ENCODE results near the gene PTOV1.

The PTOV1 gene

DNA sequence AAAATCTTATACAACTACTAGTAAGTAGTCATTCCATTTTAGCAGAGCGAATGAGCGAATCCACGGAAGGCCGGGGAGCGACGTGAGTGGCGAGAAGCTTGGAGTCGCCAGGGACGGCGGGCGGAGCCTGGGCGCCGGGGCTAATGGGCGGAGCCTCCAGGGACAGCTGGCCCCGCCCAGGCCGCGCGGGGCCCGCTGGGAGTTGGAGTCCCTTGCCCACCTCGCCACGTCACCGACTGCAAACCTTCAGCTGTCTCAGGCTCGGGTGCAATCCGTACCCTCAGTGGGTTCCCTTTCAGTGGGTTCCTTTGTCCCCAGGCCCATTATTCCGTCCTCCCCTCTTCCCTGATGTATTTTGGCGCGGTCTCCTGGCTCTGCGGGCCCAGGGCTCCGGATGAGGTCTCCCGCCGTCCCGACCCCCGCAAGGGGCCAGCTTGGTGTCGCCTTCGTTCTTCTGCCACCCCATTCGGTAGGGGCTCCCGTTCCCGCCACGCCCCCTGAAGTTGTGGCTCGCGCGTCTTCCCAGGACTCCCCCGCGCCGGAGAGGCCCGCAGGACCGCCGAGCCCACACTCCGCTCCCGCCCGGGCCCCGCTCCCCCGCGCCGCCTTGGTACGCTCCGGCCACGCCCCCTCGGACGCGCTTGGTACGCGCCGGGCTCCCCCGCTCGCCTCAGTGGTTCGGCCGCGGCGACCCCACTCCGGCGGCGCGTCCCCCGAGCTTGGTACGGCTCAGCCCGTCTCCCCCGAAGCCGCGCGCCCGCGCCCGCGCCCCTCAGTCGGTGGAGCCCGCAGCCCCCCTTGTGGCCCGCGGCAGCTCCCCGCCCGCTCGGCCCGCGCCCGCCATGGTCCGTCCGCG lies at the start of gene PTOV1:
PTOV1 (plus strand) TSS at position 673 of the 856 bp plus-strand sequence.
- peak within 1 kb of the TSS; percentile 88 for H3K4me3 ChIP-seq (ENCODE audit: low read depth, low read length)
- no peak for TF ChIP-seq CTCF (IDR thresholded peaks at IDR 0.05; ENCODE audit: borderline replicate concordance, insufficient read depth, low read depth, low read length)

DNA sequence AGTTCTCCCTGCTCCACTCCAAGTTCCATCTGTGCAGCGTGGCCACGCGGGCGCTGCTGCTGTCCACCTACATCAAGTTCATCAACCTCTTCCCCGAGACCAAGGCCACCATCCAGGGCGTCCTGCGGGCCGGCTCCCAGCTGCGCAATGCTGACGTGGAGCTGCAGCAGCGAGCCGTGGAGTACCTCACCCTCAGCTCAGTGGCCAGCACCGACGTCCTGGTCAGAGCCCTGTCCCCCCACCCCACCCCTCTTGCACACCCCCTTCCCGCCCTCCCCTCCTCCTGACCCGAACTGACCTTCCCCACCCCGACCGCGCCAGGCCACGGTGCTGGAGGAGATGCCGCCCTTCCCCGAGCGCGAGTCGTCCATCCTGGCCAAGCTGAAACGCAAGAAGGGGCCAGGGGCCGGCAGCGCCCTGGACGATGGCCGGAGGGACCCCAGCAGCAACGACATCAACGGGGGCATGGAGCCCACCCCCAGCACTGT lies 49.5 kb upstream of the PTOV1 start:
- no peak for TF ChIP-seq CTCF (IDR thresholded peaks at IDR 0.05; ENCODE audit: borderline replicate concordance, insufficient read depth, low read depth, low read length)

DNA sequence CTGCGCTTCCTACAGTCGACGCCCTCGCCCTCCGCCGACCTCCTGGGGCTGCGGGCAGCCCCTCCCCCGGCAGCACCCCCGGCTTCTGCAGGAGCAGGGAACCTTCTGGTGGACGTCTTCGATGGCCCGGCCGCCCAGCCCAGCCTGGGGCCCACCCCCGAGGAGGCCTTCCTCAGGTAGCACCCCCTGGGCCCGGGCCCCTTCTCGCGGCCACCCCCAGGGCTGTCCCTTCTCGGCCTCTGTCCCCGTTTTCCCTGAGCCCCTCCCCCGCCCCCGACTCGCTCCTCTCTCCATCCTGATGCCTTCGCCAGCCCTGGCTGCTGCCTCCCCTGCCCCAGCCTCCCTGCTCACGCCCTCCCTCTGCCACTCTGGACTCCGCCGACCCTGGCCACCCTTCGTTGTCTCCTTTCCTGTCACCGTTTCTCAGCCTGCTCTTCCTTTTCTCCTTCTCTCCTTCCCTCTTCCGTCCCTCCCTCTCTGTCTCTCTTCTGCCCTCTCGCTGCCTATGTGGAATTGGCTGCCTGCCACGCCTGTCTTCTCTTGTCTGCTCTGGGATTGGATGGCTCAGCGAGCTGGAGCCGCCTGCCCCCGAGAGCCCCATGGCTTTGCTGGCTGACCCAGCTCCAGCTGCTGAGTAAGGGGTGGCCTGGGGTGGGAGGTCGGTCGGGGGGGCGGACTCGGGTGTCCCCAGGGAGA lies 48.8 kb upstream of the PTOV1 start:
- no peak for TF ChIP-seq CTCF (IDR thresholded peaks at IDR 0.05; ENCODE audit: borderline replicate concordance, insufficient read depth, low read depth, low read length)
- H3K4me3 ChIP-seq (ENCODE audit: low read depth, low read length): no peak overlapping the region

More for the DNA sequence above, 49.5 kb upstream of the PTOV1 start:
- no peak overlapping the region for H3K4me3 ChIP-seq (ENCODE audit: low read depth, low read length)

- TF ChIP-seq CTCF (IDR thresholded peaks at IDR 0.05; ENCODE audit: borderline replicate concordance, insufficient read depth, low read depth, low read length): no peak
- H3K4me3 ChIP-seq (ENCODE audit: low read depth, low read length): no peak overlapping the region
Observed at GRCh38 chr19:49802836-49803528, 48.0 kb upstream of the PTOV1 start.

DNA sequence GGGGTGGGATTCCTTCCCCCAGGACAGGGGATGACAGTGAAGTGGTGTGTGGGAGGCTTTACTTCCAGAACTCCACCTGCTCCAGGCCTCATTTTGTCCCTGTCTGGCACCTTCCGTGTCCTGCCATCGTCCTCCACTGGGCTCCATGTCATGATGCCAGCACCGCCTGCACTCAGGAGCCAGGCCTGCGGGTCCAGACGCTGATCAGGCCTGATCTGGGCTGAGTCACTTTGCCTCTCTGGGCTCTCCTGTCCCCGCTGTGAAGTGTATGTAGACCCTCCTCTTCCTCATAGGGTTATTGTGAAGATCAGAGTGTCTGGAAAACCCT lies 47.5 kb upstream of the PTOV1 start:
- TF ChIP-seq CTCF (IDR thresholded peaks at IDR 0.05; ENCODE audit: borderline replicate concordance, insufficient read depth, low read depth, low read length): no peak
- no peak overlapping the region for H3K4me3 ChIP-seq (ENCODE audit: low read depth, low read length)

GRCh38 chr19:49805822-49806619 lies 44.9 kb upstream of the PTOV1 start:
- H3K4me3 ChIP-seq (ENCODE audit: low read depth, low read length): no peak overlapping the region
- no peak for TF ChIP-seq CTCF (IDR thresholded peaks at IDR 0.05; ENCODE audit: borderline replicate concordance, insufficient read depth, low read depth, low read length)

Measured in GM12875 (cell line).